ENCODE measurements around the gene CSK. TPM values are rescaled to one million over a fixed set of nuclear protein-coding genes. Genes with fewer than 3 reads are reported as not detected.
A peak's percentile ranks its signal among the peaks of the same experiment; 100 is the strongest.

The CSK gene
- polyA plus RNA-seq, 1 of the 3 experiments (the other 2 are of a cell fraction): 53.1 TPM

DNA sequence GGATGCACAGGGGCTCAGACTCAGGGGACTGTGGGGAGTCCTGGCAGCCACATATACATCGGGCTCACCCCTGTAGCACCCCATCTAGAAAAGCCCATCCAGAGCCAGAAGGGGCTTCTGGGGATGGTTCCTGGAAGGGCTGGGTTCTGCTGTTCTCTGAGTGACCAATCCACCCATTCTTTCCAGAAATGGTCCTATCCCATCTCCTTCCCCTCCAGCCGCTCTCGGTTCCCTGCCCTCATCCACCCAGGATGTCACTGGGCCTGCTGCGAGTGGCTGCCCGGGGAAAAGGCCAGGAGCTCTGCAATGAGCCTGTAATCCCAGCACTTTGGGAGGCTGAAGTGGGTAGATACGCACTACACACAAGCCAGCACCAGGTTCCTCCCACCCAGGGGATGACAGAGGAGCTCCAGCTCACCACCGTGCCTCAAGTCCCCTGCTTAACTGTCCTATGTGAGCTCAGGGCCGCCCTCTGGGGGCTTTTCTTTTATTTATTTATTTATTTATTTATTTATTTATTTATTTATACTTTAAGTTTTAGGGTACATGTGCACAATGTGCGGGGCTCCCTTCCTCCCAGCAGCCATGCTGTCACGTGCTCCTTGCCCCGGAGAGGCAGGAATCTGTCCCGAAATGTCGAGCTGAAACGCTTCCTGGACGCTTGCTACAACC, 13.6 kb upstream of the CSK start:
- Histone ChIP-seq H3F3A (replicated peaks; ENCODE audit: insufficient read depth) (peaks cover 3% of the 10 kb centered on the region), H3K4me2 (peak overlapping the region; percentile 65; the same call in 1 of the 2 replicates), H3K9ac (no peak overlapping the region), H3K27me3 (ENCODE audit: insufficient read depth) (peaks cover 8% of the 10 kb centered on the region; the same call in 1 of the 2 replicates), H3K9me2 (no peaks in the 10 kb centered on the region), H3K9me3 (no peaks in the 10 kb centered on the region), H3K4me1 (ENCODE audit: control insufficient read depth in 1 of 2, insufficient read depth in 2 of 2, low read depth in 1 of 2, low read length in 1 of 2) (peaks cover 0 to 5% of the 10 kb centered on the region in 2 experiments; a peak in 1 of 4 replicates), H4K20me1 (ENCODE audit: insufficient read depth) (no peaks in the 10 kb centered on the region), H2AFZ (ENCODE audit: low read depth) (0 out of 2 replicates have a peak overlapping the region, but pooled peaks have one; percentile 42), H3K4me3 (ENCODE audit: low read depth in 2 of 2, low read length in 1 of 2) (no peak overlapping the region; a peak in 1 of 4 replicates), H3K79me2 (ENCODE audit: insufficient read depth) (no peaks in the 10 kb centered on the region), H3K36me3 (replicated peaks in 1 of 2; ENCODE audit: control insufficient read depth in 1 of 2, insufficient read depth in 2 of 2, low read length in 1 of 2) (no peaks in the 10 kb centered on the region), H3K27ac (ENCODE audit: low read depth in 2 of 2, low read length in 1 of 2) (no peak overlapping the region)
- DNase-seq: peak; percentile 47
- CTCF ChIA-PET: interaction anchor here (0.7 to 24.3 kb wide), 69 partner anchors 8 to 405 kb away, joined by 3 to 1109 read pairs (median 7); partner anchors contain the start of genes ARID3B, CLK3, COX5A and CPLX3
- TF ChIP-seq, protein P1, sequence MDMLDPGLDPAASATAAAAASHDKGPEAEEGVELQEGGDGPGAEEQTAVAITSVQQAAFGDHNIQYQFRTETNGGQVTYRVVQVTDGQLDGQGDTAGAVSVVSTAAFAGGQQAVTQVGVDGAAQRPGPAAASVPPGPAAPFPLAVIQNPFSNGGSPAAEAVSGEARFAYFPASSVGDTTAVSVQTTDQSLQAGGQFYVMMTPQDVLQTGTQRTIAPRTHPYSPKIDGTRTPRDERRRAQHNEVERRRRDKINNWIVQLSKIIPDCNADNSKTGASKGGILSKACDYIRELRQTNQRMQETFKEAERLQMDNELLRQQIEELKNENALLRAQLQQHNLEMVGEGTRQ (IDR thresholded peaks at IDR 0.05; ENCODE audit: borderline replicate concordance, low read depth, low read length): no peak
- no peak for TF ChIP-seq SIN3A (IDR thresholded peaks at IDR 0.05; ENCODE audit: borderline replicate concordance, low read depth, low read length)
- TF ChIP-seq RXRA (IDR thresholded peaks at IDR 0.05; ENCODE audit: borderline replicate concordance, low read depth): no peak
- no peak for TF ChIP-seq RFX5 (IDR thresholded peaks at IDR 0.05; ENCODE audit: low read length)
- no peak for TF ChIP-seq SMC3 (IDR thresholded peaks at IDR 0.05; ENCODE audit: low read depth, low read length)
- TF ChIP-seq EP300 (IDR thresholded peaks at IDR 0.05; ENCODE audit: borderline replicate concordance in 1 of 2, low read depth in 1 of 2, low read length in 1 of 2): no peak
- TF ChIP-seq JUND (IDR thresholded peaks at IDR 0.05): no peak
- TF ChIP-seq CTCF (IDR thresholded peaks at IDR 0.05): no peak
- no peak for TF ChIP-seq MEF2A (IDR thresholded peaks at IDR 0.05; ENCODE audit: borderline replicate concordance, low read depth)
- TF ChIP-seq TEAD4 (IDR thresholded peaks at IDR 0.05; ENCODE audit: borderline replicate concordance, insufficient read depth): no peak
- TF ChIP-seq, protein P2, sequence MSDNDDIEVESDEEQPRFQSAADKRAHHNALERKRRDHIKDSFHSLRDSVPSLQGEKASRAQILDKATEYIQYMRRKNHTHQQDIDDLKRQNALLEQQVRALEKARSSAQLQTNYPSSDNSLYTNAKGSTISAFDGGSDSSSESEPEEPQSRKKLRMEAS (IDR thresholded peaks at IDR 0.05; ENCODE audit: low read depth): no peak
- TF ChIP-seq ELF1 (IDR thresholded peaks at IDR 0.05): no peak
- no peak for TF ChIP-seq EZH2phosphoT487 (IDR thresholded peaks at IDR 0.05; ENCODE audit: borderline replicate concordance, low read depth)
- no peak for TF ChIP-seq ZBTB33 (IDR thresholded peaks at IDR 0.05; ENCODE audit: borderline replicate concordance, low read depth)
- 39% methylated on average over 14 of the region's 15 CpGs for WGBS (ENCODE audit: low lambda C conversion rate)
- POLR2A ChIA-PET: interaction anchor here (0.7 to 2.6 kb wide), 3 partner anchors 133 to 140 kb away, joined by 4 to 15 read pairs (median 9); no protein-coding TSS in a partner anchor
